T-helper 1 cell treated with Interleukin-12 subunit alpha and Interleukin-12 subunit beta and Interleukin-4 antibody, amounts not matched to agents 30 μg/mL and 1 μg/mL, for 36 hours (primary cell): ENCODE measurements around the gene TEX29.

Experiments used
- H3K27ac Mint-ChIP-seq: one replicate; pipeline ENCODE4 v1.8.0; 2021; ENCODE audit warnings: mild to moderate bottlenecking, mixed read lengths
- H3K27me3 Mint-ChIP-seq: one replicate; pipeline ENCODE4 v1.8.0; 2021; ENCODE audit warnings: low read depth, mixed read lengths
- H3K36me3 Mint-ChIP-seq: one replicate; pipeline ENCODE4 v1.8.0; 2021; ENCODE audit warnings: low read depth, mixed read lengths
- H3K4me1 Mint-ChIP-seq: one replicate; pipeline ENCODE4 v1.8.0; 2021; ENCODE audit warnings: low read depth, mixed read lengths
- H3K4me3 Mint-ChIP-seq: one replicate; pipeline ENCODE4 v1.8.0; 2021; ENCODE audit warnings: mild to moderate bottlenecking, moderate library complexity, mixed read lengths
- H3K9me3 Mint-ChIP-seq: one replicate; pipeline ENCODE4 v1.8.0; 2021; ENCODE audit warnings: mixed read lengths

The TEX29 gene

DNA sequence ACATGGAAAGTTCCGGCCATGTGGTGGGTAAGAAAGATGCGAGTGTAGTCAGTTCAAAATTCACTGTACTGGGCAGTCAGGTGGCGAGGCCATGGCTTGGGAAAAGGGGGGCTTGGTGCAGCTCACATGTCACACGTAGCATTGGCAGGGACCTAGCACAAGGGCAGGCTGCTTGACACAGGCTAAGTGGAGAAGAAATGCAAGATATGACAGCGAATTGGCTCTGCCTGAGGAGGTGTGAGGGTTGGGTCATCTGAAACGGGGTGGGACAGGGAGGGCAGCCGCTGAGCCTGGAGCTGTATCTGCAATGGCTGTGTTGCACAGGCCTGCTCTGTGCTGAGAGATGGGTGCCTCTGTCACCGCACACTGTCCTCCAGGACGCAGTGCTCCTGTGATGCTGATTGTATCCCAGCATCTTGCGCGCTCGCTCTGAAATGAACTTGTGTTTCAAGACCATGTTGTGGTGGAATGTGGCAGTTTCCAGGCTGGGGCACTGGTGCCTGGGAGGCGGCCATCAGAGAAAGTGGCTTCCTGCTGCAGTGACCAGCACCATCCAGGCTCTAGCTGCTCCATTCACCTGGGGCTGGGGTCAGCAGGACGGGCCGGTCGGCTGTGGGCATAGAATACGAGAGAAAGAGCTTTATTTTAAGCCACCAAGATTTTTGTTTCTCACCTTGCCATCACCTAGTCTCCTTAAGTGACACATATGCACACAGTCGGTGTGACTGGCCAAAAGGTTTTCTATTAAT is 70.3 kb downstream of the TEX29 start:
- Mint-ChIP-seq H3K36me3 (no peaks in the 10 kb centered on the region), H3K9me3 (no peaks in the 10 kb centered on the region), H3K27me3 (no peaks in the 10 kb centered on the region), H3K4me1 (peaks cover 6% of the 10 kb centered on the region), H3K27ac (no peak overlapping the region), H3K4me3 (no peak overlapping the region)

DNA sequence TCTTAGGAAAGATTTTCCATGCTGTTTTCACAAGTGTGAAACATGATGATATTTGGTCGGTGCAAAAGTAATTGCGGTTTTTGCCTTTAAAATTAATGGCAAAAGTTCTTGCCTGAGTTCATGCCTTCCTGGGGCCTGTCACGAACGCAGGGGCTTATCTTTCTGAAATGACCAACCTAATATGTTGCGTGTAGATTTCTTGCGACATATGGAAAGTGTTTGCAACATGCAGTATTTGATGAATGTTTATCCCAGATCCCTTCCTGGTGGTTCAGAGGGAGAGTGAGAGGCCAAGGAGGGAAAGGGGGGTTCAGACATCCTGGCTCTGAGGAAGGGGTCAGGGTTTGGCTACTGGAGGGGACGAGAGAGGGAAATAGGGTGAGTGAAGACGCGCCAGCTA is 72.0 kb downstream of the TEX29 start:
- Mint-ChIP-seq H3K4me1 (peaks cover 6% of the 10 kb centered on the region), H3K27ac (no peak overlapping the region), H3K9me3 (no peaks in the 10 kb centered on the region), H3K27me3 (no peaks in the 10 kb centered on the region), H3K36me3 (no peaks in the 10 kb centered on the region), H3K4me3 (no peak overlapping the region)

DNA sequence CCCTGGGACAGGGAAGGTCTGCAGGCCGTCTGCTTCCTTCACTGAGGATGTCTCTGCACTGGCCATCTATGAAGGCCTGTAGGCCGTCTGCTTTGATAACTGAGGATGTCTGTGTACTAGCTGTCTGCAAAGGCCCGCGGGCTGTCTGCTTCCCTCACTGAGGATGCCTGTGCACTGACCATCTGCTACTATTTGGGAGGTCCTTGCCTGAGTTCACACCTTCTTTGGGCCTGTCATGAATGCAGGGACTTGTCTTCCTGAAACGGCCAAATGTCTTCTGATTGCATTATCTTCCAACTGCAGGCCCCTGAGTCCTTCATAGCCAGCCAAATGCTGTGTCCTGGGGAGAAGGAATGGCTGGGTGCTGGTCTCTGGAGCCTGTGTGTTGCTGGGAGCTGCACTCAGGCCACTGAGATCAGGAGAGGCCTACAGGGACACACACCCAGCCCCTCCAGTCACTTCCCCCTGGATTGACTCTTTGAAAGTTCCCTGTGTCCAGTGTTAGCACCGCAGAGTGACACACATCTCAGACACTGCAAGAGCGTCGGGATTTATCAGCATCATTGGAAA is 72.9 kb downstream of the TEX29 start:
- no peaks in the 10 kb centered on the region for H3K36me3 Mint-ChIP-seq
- peaks cover 6% of the 10 kb centered on the region for H3K4me1 Mint-ChIP-seq

More for the DNA sequence above, 72.9 kb downstream of the TEX29 start:
- H3K27me3 Mint-ChIP-seq, result no peaks in the 10 kb centered on the region
- no peak overlapping the region for H3K27ac Mint-ChIP-seq
- no peak overlapping the region for H3K4me3 Mint-ChIP-seq
- H3K9me3 Mint-ChIP-seq, result no peaks in the 10 kb centered on the region
